Measurements from ENCODE around the gene MRPL51.
A peak's percentile ranks its signal among the peaks of the same experiment; 100 is the strongest.
"Not testable (repeated sequence)": the region's sequence is repeated elsewhere in the genome, so short reads cannot be mapped to it uniquely, and the experiment has no call there.

MRPL51 gene

DNA sequence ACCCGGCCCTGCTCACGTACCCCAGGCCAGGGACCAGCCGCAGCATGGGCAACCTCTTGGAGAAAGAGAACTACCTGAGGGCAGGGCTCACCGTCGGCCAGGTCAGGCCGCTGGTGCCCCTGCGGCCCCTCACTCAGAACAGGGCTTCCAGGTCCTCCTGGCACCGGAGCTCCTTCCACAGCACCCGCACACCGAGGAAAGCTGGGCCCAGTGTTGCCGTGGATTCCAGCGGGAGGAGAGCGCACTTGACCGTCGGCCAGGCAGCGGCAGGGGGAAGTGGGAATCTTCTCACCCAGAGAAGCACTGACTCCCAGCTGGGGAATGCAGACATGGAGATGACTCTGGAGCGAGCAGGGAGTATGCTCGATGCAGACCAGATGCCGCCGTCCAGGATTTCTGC lies 14.6 kb downstream of the MRPL51 start:
- DNase-seq (ENCODE audit: low spot score), result no peak
- H3K4me1 ChIP-seq (ENCODE audit: control insufficient read depth in 2 of 2, insufficient read depth in 1 of 2, low read depth in 1 of 2, low read length in 2 of 2), result no peaks in the 10 kb centered on the region

DNA sequence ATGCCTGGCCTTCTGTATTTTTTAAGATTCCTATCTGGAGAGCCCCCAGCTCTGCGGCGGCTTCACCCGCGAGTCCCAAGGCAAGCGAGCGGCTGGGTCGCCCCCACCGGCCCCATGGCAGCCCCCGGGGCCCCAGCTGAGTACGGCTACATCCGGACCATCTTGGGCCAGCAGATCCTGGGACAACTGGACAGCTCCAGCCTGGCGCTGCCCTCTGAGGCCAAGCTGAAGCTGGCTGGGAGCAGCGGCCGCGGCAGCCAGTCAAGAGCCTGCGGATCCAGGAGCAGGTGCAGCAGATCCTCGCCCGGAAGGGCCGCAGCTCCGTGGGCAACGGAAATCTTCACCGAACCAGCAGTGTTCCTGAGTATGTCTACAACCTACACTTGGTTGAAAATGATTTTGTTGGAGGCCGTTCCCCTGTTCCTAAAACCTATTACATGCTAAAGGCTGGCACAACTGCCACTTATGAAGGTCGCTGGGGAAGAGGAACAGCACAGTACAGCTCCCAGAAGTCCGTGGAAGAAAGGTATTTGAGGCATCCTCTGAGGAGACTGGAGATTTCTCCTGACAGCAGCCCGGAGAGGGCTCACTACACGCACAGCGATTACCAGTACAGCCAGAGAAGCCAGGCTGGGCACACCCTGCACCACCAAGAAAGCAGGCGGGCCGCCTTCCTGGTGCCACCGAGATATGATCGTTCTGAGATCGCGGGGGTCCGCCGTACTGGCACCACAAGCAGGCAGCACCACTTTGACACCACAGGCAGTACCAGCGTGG lies 15.3 kb downstream of the MRPL51 start:
- not testable (repeated sequence) for H3K4ac ChIP-seq (ENCODE audit: low read length); H3K4me1 ChIP-seq (ENCODE audit: control insufficient read depth in 2 of 2, insufficient read depth in 1 of 2, low read depth in 1 of 2, low read length in 2 of 2); H3K4me2 ChIP-seq (ENCODE audit: insufficient read depth, low read length, poor library complexity, severe bottlenecking); H3K14ac ChIP-seq (ENCODE audit: low read length); H3K23ac ChIP-seq (ENCODE audit: low read depth, low read length, poor library complexity); H3K79me1 ChIP-seq (ENCODE audit: low read depth, low read length); H2BK5ac ChIP-seq (ENCODE audit: low read length); H2AK5ac ChIP-seq (ENCODE audit: low read depth, low read length); H3K9ac ChIP-seq (ENCODE audit: low read depth, low read length, poor library complexity); H2BK12ac ChIP-seq (ENCODE audit: low read length); H2BK120ac ChIP-seq (ENCODE audit: low read depth, low read length); H4K91ac ChIP-seq (ENCODE audit: low read depth, low read length, poor library complexity); H3K27ac ChIP-seq (replicated peaks; ENCODE audit: low read length); DNase-seq (ENCODE audit: low spot score); H2AFZ ChIP-seq (ENCODE audit: low read length); H3K4me3 ChIP-seq (ENCODE audit: low read length in 2 of 2); H4K8ac ChIP-seq (ENCODE audit: low read depth, low read length); H2BK15ac ChIP-seq (ENCODE audit: low read length); H3K9me3 ChIP-seq (replicated peaks in 1 of 2; ENCODE audit: control insufficient read depth in 2 of 2, insufficient read depth in 1 of 2, low read depth in 1 of 2, low read length in 2 of 2); H3K36me3 ChIP-seq (replicated peaks in 1 of 2; ENCODE audit: control insufficient read depth in 2 of 2, insufficient read depth in 2 of 2, low read length in 2 of 2)
- Histone ChIP-seq H3K18ac (ENCODE audit: low read length) (peak overlapping the region; percentile 28), H3K27me3 (ENCODE audit: control insufficient read depth in 3 of 3, insufficient read depth in 3 of 3, low read depth in 1 of 3, low read length in 3 of 3) (peaks cover 0 to 10% (median 0%) of the 10 kb centered on the region in 3 experiments)
- WGBS, 2 donors (ENCODE audit: extremely low coverage in 2 of 2, insufficient read length in 2 of 2, insufficient replicate concordance in 1 of 2), result no CpG with 5 or more reads among the region's 37 CpGs

More for the DNA sequence above, 14.6 kb downstream of the MRPL51 start:
- no peak overlapping the region for H3K27ac ChIP-seq (replicated peaks; ENCODE audit: low read length)
- peak overlapping the region; percentile 41 for H2BK12ac ChIP-seq (ENCODE audit: low read length)
- no peak overlapping the region for H4K91ac ChIP-seq (ENCODE audit: low read depth, low read length, poor library complexity)
- H3K4me2 ChIP-seq (ENCODE audit: insufficient read depth, low read length, poor library complexity, severe bottlenecking), result no peak overlapping the region
- H2BK15ac ChIP-seq (ENCODE audit: low read length), result no peak overlapping the region
- no peak overlapping the region for H3K4ac ChIP-seq (ENCODE audit: low read length)
- peaks cover 0 to 2% of the 10 kb centered on the region in 2 donors for H3K9me3 ChIP-seq (replicated peaks in 1 of 2; ENCODE audit: control insufficient read depth in 2 of 2, insufficient read depth in 1 of 2, low read depth in 1 of 2, low read length in 2 of 2)
- no peaks in the 10 kb centered on the region for H3K79me1 ChIP-seq (ENCODE audit: low read depth, low read length)
- H3K36me3 ChIP-seq (replicated peaks in 1 of 2; ENCODE audit: control insufficient read depth in 2 of 2, insufficient read depth in 2 of 2, low read length in 2 of 2), result no peaks in the 10 kb centered on the region
- no peak overlapping the region for H2AFZ ChIP-seq (ENCODE audit: low read length)
- peaks cover 0 to 10% (median 0%) of the 10 kb centered on the region in 3 experiments for H3K27me3 ChIP-seq (ENCODE audit: control insufficient read depth in 3 of 3, insufficient read depth in 3 of 3, low read depth in 1 of 3, low read length in 3 of 3)
- H2AK5ac ChIP-seq (ENCODE audit: low read depth, low read length), result peak overlapping the region; percentile 28
- H3K23ac ChIP-seq (ENCODE audit: low read depth, low read length, poor library complexity), result no peak overlapping the region
- H4K8ac ChIP-seq (ENCODE audit: low read depth, low read length), result no peak overlapping the region
- peak overlapping the region; percentile 38 for H3K18ac ChIP-seq (ENCODE audit: low read length)
- WGBS, 2 donors (ENCODE audit: extremely low coverage in 2 of 2, insufficient read length in 2 of 2, insufficient replicate concordance in 1 of 2), result no CpG with 5 or more reads among the region's 20 CpGs
- H2BK120ac ChIP-seq (ENCODE audit: low read depth, low read length), result no peak overlapping the region
- H3K4me3 ChIP-seq (ENCODE audit: low read length in 2 of 2), result no peak overlapping the region
- H3K14ac ChIP-seq (ENCODE audit: low read length), result no peak overlapping the region
- H2BK5ac ChIP-seq (ENCODE audit: low read length), result no peak overlapping the region
- no peak overlapping the region for H3K9ac ChIP-seq (ENCODE audit: low read depth, low read length, poor library complexity)

DNA sequence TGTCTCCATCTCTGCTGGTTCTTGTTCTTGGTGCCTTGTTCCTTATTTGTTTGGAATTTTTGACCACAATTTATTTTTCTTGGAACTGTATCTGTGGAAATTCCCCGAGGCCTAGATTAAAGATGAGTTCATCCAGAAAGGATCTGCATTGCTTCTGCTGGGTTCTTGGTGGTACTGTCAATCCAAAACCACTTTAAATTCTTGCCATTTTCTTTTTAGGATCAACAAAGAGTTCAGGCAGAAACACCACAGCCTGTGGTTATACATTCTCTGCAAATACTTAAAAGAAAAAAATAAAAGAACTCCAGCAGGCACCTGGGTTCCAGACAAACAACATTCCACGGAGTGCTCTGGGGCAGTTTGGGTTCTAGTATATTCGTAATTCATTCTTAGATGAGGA lies 16.6 kb downstream of the MRPL51 start:
- H2BK12ac ChIP-seq (ENCODE audit: low read length), result no peak overlapping the region
- H3K4ac ChIP-seq (ENCODE audit: low read length), result no peak overlapping the region
- H2BK5ac ChIP-seq (ENCODE audit: low read length), result no peak overlapping the region
- no peak overlapping the region for H3K23ac ChIP-seq (ENCODE audit: low read depth, low read length, poor library complexity)
- H4K8ac ChIP-seq (ENCODE audit: low read depth, low read length), result no peak overlapping the region
- no CpG with 5 or more reads among the region's 3 CpGs for WGBS, 2 donors (ENCODE audit: extremely low coverage in 2 of 2, insufficient read length in 2 of 2, insufficient replicate concordance in 1 of 2)
- H3K27ac ChIP-seq (replicated peaks; ENCODE audit: low read length), result no peak overlapping the region
- H3K18ac ChIP-seq (ENCODE audit: low read length), result no peak overlapping the region
- H2BK15ac ChIP-seq (ENCODE audit: low read length), result no peak overlapping the region
- H4K91ac ChIP-seq (ENCODE audit: low read depth, low read length, poor library complexity), result no peak overlapping the region
- H2AK5ac ChIP-seq (ENCODE audit: low read depth, low read length), result no peak overlapping the region
- H2BK120ac ChIP-seq (ENCODE audit: low read depth, low read length), result no peak overlapping the region
- no peak overlapping the region for H3K9ac ChIP-seq (ENCODE audit: low read depth, low read length, poor library complexity)
- no peaks in the 10 kb centered on the region for H3K4me1 ChIP-seq (ENCODE audit: control insufficient read depth in 2 of 2, insufficient read depth in 1 of 2, low read depth in 1 of 2, low read length in 2 of 2)
- no peak for DNase-seq (ENCODE audit: low spot score)
- no peaks in the 10 kb centered on the region for H3K79me1 ChIP-seq (ENCODE audit: low read depth, low read length)
- no peak overlapping the region for H3K14ac ChIP-seq (ENCODE audit: low read length)
- H3K36me3 ChIP-seq (replicated peaks in 1 of 2; ENCODE audit: control insufficient read depth in 2 of 2, insufficient read depth in 2 of 2, low read length in 2 of 2), result no peaks in the 10 kb centered on the region
- no peak overlapping the region for H3K4me2 ChIP-seq (ENCODE audit: insufficient read depth, low read length, poor library complexity, severe bottlenecking)
- peaks cover 0 to 10% (median 0%) of the 10 kb centered on the region in 3 experiments for H3K27me3 ChIP-seq (ENCODE audit: control insufficient read depth in 3 of 3, insufficient read depth in 3 of 3, low read depth in 1 of 3, low read length in 3 of 3)
- H2AFZ ChIP-seq (ENCODE audit: low read length), result no peak overlapping the region
- H3K4me3 ChIP-seq (ENCODE audit: low read length in 2 of 2), result no peak overlapping the region
- peaks cover 0 to 2% of the 10 kb centered on the region in 2 donors for H3K9me3 ChIP-seq (replicated peaks in 1 of 2; ENCODE audit: control insufficient read depth in 2 of 2, insufficient read depth in 1 of 2, low read depth in 1 of 2, low read length in 2 of 2)

DNA sequence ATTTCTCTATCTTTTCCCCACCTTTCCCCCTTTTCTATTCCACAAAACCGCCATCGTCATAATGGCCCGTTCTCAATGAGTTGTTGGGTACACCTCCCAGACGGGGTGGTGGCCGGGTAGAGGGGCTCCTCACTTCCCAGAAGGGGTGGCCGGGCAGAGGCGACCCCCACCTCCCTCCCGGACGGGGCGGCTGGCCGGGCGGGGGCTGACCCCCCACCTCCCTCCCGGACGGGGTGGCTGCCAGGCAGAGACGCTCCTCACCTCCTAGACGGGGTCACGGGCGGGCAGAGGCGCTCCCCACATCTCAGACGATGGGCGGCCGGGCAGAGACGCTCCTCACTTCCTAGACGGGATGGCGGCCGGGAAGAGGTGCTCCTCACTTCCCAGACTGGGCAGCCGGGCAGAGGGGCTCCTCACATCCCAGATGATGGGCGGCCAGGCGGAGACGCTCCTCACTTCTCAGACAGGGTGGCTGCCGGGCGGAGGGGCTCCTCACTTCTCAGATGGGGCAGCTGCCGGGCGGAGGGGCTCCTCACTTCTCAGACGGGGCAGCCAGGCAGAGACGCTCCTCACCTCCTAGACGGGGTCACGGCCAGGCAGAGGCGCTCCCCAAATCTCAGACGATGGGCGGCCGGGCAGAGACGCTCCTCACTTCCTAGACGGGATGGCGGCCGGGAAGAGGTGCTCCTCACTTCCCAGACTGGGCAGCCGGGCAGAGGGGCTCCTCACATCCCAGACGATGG lies 17.7 kb downstream of the MRPL51 start:
- not testable (repeated sequence) for H4K91ac ChIP-seq (ENCODE audit: low read depth, low read length, poor library complexity); H3K18ac ChIP-seq (ENCODE audit: low read length)

More for the DNA sequence above, 17.7 kb downstream of the MRPL51 start:
- not testable (repeated sequence) for H3K9me3 ChIP-seq (replicated peaks in 1 of 2; ENCODE audit: control insufficient read depth in 2 of 2, insufficient read depth in 1 of 2, low read depth in 1 of 2, low read length in 2 of 2); H2AFZ ChIP-seq (ENCODE audit: low read length); H3K4ac ChIP-seq (ENCODE audit: low read length); H3K4me1 ChIP-seq (ENCODE audit: control insufficient read depth in 2 of 2, insufficient read depth in 1 of 2, low read depth in 1 of 2, low read length in 2 of 2); DNase-seq (ENCODE audit: low spot score); H3K27ac ChIP-seq (replicated peaks; ENCODE audit: low read length); H2BK5ac ChIP-seq (ENCODE audit: low read length); H3K9ac ChIP-seq (ENCODE audit: low read depth, low read length, poor library complexity); H2BK15ac ChIP-seq (ENCODE audit: low read length); H2BK120ac ChIP-seq (ENCODE audit: low read depth, low read length); H3K4me3 ChIP-seq (ENCODE audit: low read length in 2 of 2); H4K8ac ChIP-seq (ENCODE audit: low read depth, low read length); H3K79me1 ChIP-seq (ENCODE audit: low read depth, low read length); H2BK12ac ChIP-seq (ENCODE audit: low read length); H2AK5ac ChIP-seq (ENCODE audit: low read depth, low read length); H3K36me3 ChIP-seq (replicated peaks in 1 of 2; ENCODE audit: control insufficient read depth in 2 of 2, insufficient read depth in 2 of 2, low read length in 2 of 2); H3K14ac ChIP-seq (ENCODE audit: low read length); H3K4me2 ChIP-seq (ENCODE audit: insufficient read depth, low read length, poor library complexity, severe bottlenecking); H3K23ac ChIP-seq (ENCODE audit: low read depth, low read length, poor library complexity)
- H3K27me3 ChIP-seq (ENCODE audit: control insufficient read depth in 3 of 3, insufficient read depth in 3 of 3, low read depth in 1 of 3, low read length in 3 of 3), result peaks cover 0 to 10% (median 0%) of the 10 kb centered on the region in 3 experiments
- WGBS, 2 donors (ENCODE audit: extremely low coverage in 2 of 2, insufficient read length in 2 of 2, insufficient replicate concordance in 1 of 2), result no CpG with 5 or more reads among the region's 48 CpGs

All from neuronal stem cell (in vitro differentiated cells).